ENCODE measurements around the gene KCTD3. TPM values are rescaled to one million over a fixed set of nuclear protein-coding genes. Genes with fewer than 3 reads are reported as not detected.
A peak's percentile ranks its signal among the peaks of the same experiment; 100 is the strongest.

KCTD3 gene
- total and polyA plus RNA-seq, 11 donors, result 11.1 to 22.5 (median 15.4) TPM

DNA sequence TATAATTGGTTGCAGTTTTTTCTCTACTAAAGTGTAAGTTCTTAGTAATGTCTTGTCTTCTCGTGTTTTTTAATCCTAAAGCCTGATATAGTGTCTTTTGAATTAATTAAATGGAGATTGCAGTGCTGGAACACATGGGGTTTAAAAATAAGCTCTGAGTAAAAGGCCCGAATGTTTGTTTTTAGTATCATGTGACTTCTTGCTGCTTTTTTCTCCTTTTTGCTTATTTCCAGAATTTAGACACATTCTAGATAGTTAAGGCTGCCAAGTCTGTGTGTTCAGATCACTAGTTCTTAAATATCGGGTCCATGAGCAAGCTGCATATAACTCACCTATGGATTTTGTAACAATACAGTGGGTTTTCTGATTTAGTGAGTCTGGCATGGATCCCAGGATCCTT, 27.5 kb downstream of the KCTD3 start:
- no peak for TF ChIP-seq POLR2A (IDR thresholded peaks at IDR 0.05)
- TF ChIP-seq, protein P1, sequence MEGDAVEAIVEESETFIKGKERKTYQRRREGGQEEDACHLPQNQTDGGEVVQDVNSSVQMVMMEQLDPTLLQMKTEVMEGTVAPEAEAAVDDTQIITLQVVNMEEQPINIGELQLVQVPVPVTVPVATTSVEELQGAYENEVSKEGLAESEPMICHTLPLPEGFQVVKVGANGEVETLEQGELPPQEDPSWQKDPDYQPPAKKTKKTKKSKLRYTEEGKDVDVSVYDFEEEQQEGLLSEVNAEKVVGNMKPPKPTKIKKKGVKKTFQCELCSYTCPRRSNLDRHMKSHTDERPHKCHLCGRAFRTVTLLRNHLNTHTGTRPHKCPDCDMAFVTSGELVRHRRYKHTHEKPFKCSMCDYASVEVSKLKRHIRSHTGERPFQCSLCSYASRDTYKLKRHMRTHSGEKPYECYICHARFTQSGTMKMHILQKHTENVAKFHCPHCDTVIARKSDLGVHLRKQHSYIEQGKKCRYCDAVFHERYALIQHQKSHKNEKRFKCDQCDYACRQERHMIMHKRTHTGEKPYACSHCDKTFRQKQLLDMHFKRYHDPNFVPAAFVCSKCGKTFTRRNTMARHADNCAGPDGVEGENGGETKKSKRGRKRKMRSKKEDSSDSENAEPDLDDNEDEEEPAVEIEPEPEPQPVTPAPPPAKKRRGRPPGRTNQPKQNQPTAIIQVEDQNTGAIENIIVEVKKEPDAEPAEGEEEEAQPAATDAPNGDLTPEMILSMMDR (IDR thresholded peaks at IDR 0.05), result no peak
- WGBS, 4 donors, result 57 to 72% (median 64%) methylated on average over 3 of the region's 3 CpGs
- Histone ChIP-seq H3K27ac (no peak overlapping the region), H3K4me3 (no peak overlapping the region), H3K9me3 (peaks cover 0 to 5% (median 0%) of the 10 kb centered on the region in 12 donors), H3K27me3 (no peaks in the 10 kb centered on the region), H3K36me3 (peaks cover 0 to 53% (median 4%) of the 10 kb centered on the region in 9 donors), H3K4me1 (peaks cover 0 to 25% (median 1%) of the 10 kb centered on the region in 12 donors)
- DNase-seq, result no peak
- intact Hi-C loops (cut with DNase I), result no loop called here
- ATAC-seq, result no peak

- WGBS, 4 donors, result 79 to 86% (median 84%) methylated on average over 2 of the region's 2 CpGs
- Histone ChIP-seq H3K4me1 (peaks cover 0 to 31% (median 3%) of the 10 kb centered on the region in 12 donors), H3K36me3 (peaks cover 0 to 48% (median 3%) of the 10 kb centered on the region in 9 donors), H3K9me3 (peaks cover 0 to 5% (median 0%) of the 10 kb centered on the region in 12 donors), H3K27me3 (no peaks in the 10 kb centered on the region), H3K27ac (no peak overlapping the region), H3K4me3 (no peak overlapping the region)
- TF ChIP-seq, protein P1 (IDR thresholded peaks at IDR 0.05), result no peak
- TF ChIP-seq POLR2A (IDR thresholded peaks at IDR 0.05), result no peak
- intact Hi-C loops (cut with DNase I), result no loop called here
- ATAC-seq (no peak), DNase-seq (no peak)
Measured at GRCh38 chr1:215595231-215595630, 28.1 kb downstream of the KCTD3 start.

- H3K9me3 ChIP-seq, result no peaks in the 10 kb centered on the region
- H3K27me3 ChIP-seq, result no peaks in the 10 kb centered on the region
- H3K27ac ChIP-seq, result no peak overlapping the region
- intact Hi-C loops (cut with DNase I), result no loop called here
- no peak for ATAC-seq
- DNase-seq, result no peak
- TF ChIP-seq, protein P1 (IDR thresholded peaks at IDR 0.05), result no peak
- TF ChIP-seq POLR2A (IDR thresholded peaks at IDR 0.05), result no peak
- H3K36me3 ChIP-seq, result peaks cover 0 to 63% (median 13%) of the 10 kb centered on the region in 9 donors
- peaks cover 0 to 30% (median 3%) of the 10 kb centered on the region in 12 donors for H3K4me1 ChIP-seq
- no peak overlapping the region for H3K4me3 ChIP-seq
Measured at GRCh38 chr1:215597961-215598360, 30.9 kb downstream of the KCTD3 start.

- Histone ChIP-seq H3K27ac (peak overlapping the region in 2 of 12 donors; percentile 1 to 28), H3K27me3 (no peaks in the 10 kb centered on the region), H3K4me1 (peaks cover 0 to 17% (median 3%) of the 10 kb centered on the region in 12 donors), H3K4me3 (no peak overlapping the region), H3K9me3 (no peaks in the 10 kb centered on the region), H3K36me3 (peaks cover 0 to 77% (median 20%) of the 10 kb centered on the region in 9 donors)
- ATAC-seq (peak; percentile 34 to 64 (median 48)), DNase-seq (no peak)
- intact Hi-C loops (cut with DNase I), result no loop called here
- 40 to 48% (median 45%) methylated on average over 3 of the region's 3 CpGs for WGBS, 4 donors
- TF ChIP-seq POLR2A (IDR thresholded peaks at IDR 0.05), result no peak
- TF ChIP-seq, protein P1 (IDR thresholded peaks at IDR 0.05), result no peak
Measured at GRCh38 chr1:215599418-215600074, 32.4 kb downstream of the KCTD3 start.

Measured in heart left ventricle (tissue), 16 donors.